Activated CD8-positive, alpha-beta T cell treated with anti-CD3 and anti-CD28 coated beads for 36 hours (primary cell): ENCODE results near the gene SETBP1. TPM values are rescaled to one million over a fixed set of nuclear protein-coding genes. Genes with fewer than 3 reads are reported as not detected.

Source experiments
- ATAC-seq: fragments of 200-7000 bp; cut with Tn5 transposase; one replicate; pipeline ENCODE4 v1.10.0; 2021; ENCODE audit warnings: mild to moderate bottlenecking, moderate library complexity
- CTCF ChIA-PET: fragments of 350-600 bp; sonication (Branson Sonifier 250); formaldehyde crosslinking; loops from one replicate; lab custom pipeline; 2021; ENCODE audit warnings: antibody characterized with exemption; lab: Charles Lee
- POLR2A ChIA-PET: fragments of 350-600 bp; sonication (Branson Sonifier 250); formaldehyde crosslinking; loops from one replicate; lab custom pipeline; 2021; ENCODE audit warnings: antibody characterized with exemption; lab: Charles Lee
- DNase-seq: peaks from one replicate; pipeline ENCODE4 v3.0.0-alpha.2; 2020
- H3K27ac Mint-ChIP-seq: one replicate; pipeline ENCODE4 v1.8.0; 2021; ENCODE audit warnings: mild to moderate bottlenecking, mixed read lengths
- H3K27me3 Mint-ChIP-seq: one replicate; pipeline ENCODE4 v1.8.0; 2021; ENCODE audit warnings: mixed read lengths
- H3K36me3 Mint-ChIP-seq: one replicate; pipeline ENCODE4 v1.8.0; 2021; ENCODE audit warnings: low read depth, mixed read lengths
- H3K4me1 Mint-ChIP-seq: one replicate; pipeline ENCODE4 v1.8.0; 2021; ENCODE audit warnings: low read depth, mixed read lengths
- H3K4me3 Mint-ChIP-seq: one replicate; pipeline ENCODE4 v1.8.0; 2021; ENCODE audit warnings: mild to moderate bottlenecking, moderate library complexity, mixed read lengths
- H3K9me3 Mint-ChIP-seq: one replicate; pipeline ENCODE4 v1.8.0; 2021; ENCODE audit warnings: mixed read lengths
- intact Hi-C: fragments of 100-400 bp; cut with micrococcal nuclease; formaldehyde crosslinking; loops from one replicate; pipeline ENCODE4 v1.10.0; 2022
- total RNA-seq, 2 experiments: library from RNA; stranded (reverse); gene quantifications; one replicate each; pipeline ENCODE4 v1.2.3, GENCODE V29; 2021
- TF ChIP-seq, protein P1 (sequence below): fragments of 200-600 bp; IDR thresholded peaks from one replicate; pipeline ENCODE4 v1.8.0; 2022; ENCODE audit warnings: antibody characterized with exemption, mild to moderate bottlenecking

SETBP1 gene
- total RNA-seq, 2 experiments from 2014 or later: 10.2 to 10.4 TPM

DNA sequence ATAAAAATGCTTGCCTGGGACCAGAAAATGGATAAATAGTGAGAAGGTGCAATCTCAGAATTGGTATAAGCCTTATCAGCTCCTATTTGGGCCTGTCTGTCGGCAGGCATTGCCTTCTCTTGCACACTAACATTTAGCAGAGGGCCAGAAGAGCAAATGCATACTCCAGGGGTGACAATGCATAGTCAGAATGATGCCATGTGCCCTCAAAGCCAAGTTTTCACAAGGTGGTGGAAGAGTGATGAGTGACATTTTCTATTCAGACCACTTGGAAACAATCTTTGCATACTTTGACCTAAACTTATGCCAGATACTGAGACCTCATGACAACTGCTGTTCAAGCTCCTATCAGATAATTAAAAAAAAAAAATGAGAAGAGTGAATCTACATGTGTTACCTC is 276.3 kb downstream of the SETBP1 start:
- H3K9me3 Mint-ChIP-seq: no peaks in the 10 kb centered on the region
- H3K36me3 Mint-ChIP-seq: no peaks in the 10 kb centered on the region
- no peak overlapping the region for H3K27ac Mint-ChIP-seq
- ChIA-PET CTCF (no interaction called here), POLR2A (no interaction called here)
- DNase-seq (no peak), ATAC-seq (no peak)
- H3K4me1 Mint-ChIP-seq: no peaks in the 10 kb centered on the region
- H3K4me3 Mint-ChIP-seq: no peak overlapping the region
- H3K27me3 Mint-ChIP-seq: no peaks in the 10 kb centered on the region
- intact Hi-C loops: no loop called here
- TF ChIP-seq, protein P1, sequence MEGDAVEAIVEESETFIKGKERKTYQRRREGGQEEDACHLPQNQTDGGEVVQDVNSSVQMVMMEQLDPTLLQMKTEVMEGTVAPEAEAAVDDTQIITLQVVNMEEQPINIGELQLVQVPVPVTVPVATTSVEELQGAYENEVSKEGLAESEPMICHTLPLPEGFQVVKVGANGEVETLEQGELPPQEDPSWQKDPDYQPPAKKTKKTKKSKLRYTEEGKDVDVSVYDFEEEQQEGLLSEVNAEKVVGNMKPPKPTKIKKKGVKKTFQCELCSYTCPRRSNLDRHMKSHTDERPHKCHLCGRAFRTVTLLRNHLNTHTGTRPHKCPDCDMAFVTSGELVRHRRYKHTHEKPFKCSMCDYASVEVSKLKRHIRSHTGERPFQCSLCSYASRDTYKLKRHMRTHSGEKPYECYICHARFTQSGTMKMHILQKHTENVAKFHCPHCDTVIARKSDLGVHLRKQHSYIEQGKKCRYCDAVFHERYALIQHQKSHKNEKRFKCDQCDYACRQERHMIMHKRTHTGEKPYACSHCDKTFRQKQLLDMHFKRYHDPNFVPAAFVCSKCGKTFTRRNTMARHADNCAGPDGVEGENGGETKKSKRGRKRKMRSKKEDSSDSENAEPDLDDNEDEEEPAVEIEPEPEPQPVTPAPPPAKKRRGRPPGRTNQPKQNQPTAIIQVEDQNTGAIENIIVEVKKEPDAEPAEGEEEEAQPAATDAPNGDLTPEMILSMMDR: no peak

DNA sequence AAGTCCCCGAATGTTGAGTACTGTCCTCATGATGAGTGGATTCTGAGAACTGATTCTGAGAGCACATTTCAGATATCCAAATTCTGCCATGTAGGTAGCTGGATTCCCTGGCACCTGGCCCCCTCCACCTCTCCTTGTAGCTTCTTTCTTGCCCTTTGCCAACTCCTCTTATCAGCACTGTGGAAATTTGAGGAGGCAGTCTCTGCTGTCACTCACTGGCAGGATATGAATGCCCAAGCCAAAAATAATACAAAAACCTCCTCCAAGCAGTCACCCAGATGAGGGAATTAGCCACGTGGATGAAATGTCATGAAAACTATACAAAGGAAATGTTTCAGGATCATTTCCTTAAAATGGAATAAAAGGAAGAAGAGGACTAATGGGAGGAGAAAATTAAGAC is 276.8 kb downstream of the SETBP1 start:
- ChIA-PET POLR2A (no interaction called here), CTCF (no interaction called here)

DNA sequence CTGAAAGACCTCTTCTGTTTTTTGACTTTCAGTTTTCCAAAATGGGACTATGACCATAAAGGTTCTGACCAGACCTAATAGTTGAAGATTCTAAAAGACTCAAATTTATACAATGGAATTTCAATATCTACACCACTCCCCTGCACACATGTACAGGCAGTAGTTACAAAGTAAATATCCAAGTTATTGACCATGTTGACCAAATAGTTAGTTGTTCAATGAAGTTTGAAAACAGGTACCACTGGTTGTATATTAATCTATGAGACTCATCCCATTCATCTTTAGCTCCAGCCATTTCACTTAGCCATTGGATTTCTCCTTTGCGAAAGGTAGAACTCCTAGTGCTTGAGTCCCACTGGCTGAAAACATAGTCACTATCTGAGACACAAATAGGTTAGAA is 277.4 kb downstream of the SETBP1 start:
- H3K9me3 Mint-ChIP-seq: no peaks in the 10 kb centered on the region
- intact Hi-C loops: no loop called here
- no peaks in the 10 kb centered on the region for H3K27me3 Mint-ChIP-seq
- no peak overlapping the region for H3K27ac Mint-ChIP-seq
- ChIA-PET POLR2A (no interaction called here), CTCF (no interaction called here)
- no peaks in the 10 kb centered on the region for H3K4me1 Mint-ChIP-seq
- no peak for DNase-seq
- H3K4me3 Mint-ChIP-seq: no peak overlapping the region
- ATAC-seq: no peak
- TF ChIP-seq, protein P1: no peak
- no peaks in the 10 kb centered on the region for H3K36me3 Mint-ChIP-seq

More for the DNA sequence above, 276.8 kb downstream of the SETBP1 start:
- Mint-ChIP-seq H3K4me3 (no peak overlapping the region), H3K4me1 (no peaks in the 10 kb centered on the region), H3K27me3 (no peaks in the 10 kb centered on the region), H3K9me3 (no peaks in the 10 kb centered on the region), H3K36me3 (no peaks in the 10 kb centered on the region), H3K27ac (no peak overlapping the region)
- intact Hi-C loops: no loop called here
- TF ChIP-seq, protein P1: no peak
- DNase-seq: no peak
- ATAC-seq: no peak

DNA sequence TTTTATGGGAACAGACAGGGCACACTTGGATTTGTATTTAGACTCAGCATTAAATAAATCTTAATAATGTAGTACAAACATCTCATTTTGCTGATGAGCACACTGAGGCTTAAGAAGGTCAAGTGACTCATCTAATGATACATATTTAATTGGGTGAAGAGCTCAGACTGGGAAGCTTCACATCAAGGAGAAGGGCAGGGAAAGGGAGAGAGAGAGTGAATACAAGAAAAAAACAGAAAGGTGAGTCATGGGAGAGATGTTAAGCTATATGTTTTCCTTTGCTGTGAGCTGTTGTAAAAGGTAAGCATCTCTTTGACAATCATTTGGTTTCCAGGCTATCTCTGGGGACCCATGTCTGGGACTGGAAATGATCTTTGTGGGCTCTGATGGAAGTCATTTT is 277.8 kb downstream of the SETBP1 start:
- DNase-seq (no peak), ATAC-seq (no peak)
- no peak overlapping the region for H3K27ac Mint-ChIP-seq
- H3K27me3 Mint-ChIP-seq: no peaks in the 10 kb centered on the region
- H3K4me3 Mint-ChIP-seq: no peak overlapping the region
- H3K36me3 Mint-ChIP-seq: no peaks in the 10 kb centered on the region
- ChIA-PET CTCF (no interaction called here), POLR2A (no interaction called here)
- intact Hi-C loops: no loop called here
- H3K4me1 Mint-ChIP-seq: no peaks in the 10 kb centered on the region
- TF ChIP-seq, protein P1: no peak
- no peaks in the 10 kb centered on the region for H3K9me3 Mint-ChIP-seq

DNA sequence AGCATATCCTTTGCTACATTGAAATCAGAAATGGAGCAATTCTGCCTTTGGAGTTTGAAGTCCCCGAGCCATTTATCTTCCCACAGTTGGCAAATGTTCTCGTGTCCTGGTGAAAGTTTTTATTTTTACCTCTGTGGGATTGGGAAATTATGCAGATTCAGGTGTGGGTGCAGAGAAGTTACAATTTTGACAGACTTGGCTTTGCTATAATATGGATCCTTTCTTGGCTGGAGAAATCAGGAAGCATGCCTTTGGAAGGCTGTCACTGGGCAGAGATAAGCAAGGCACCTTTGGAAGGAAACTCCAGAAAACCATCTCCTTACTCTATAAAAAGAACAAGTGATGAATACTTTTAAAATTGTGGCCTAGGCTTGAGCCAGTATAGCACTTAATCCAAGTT is 278.3 kb downstream of the SETBP1 start:
- no peak overlapping the region for H3K4me3 Mint-ChIP-seq
- no peaks in the 10 kb centered on the region for H3K27me3 Mint-ChIP-seq
- TF ChIP-seq, protein P1: no peak
- no peaks in the 10 kb centered on the region for H3K4me1 Mint-ChIP-seq
- no peaks in the 10 kb centered on the region for H3K36me3 Mint-ChIP-seq
- POLR2A ChIA-PET: no interaction called here
- H3K9me3 Mint-ChIP-seq: no peaks in the 10 kb centered on the region
- intact Hi-C loops: no loop called here
- CTCF ChIA-PET: no interaction called here
- ATAC-seq: no peak
- DNase-seq: no peak
- no peak overlapping the region for H3K27ac Mint-ChIP-seq
